Germinal center (tissue), 1 donor: ENCODE data around the gene BDKRB1.

Source experiments
- DNase-seq: peaks from one replicate; pipeline ENCODE4 v3.0.0; 2012; ENCODE audit warnings: mixed read lengths, low spot score

The BDKRB1 gene

GRCh38 chr14:96261772-96262655, 6.0 kb downstream of the BDKRB1 start:
- DNase-seq: no peak

DNA sequence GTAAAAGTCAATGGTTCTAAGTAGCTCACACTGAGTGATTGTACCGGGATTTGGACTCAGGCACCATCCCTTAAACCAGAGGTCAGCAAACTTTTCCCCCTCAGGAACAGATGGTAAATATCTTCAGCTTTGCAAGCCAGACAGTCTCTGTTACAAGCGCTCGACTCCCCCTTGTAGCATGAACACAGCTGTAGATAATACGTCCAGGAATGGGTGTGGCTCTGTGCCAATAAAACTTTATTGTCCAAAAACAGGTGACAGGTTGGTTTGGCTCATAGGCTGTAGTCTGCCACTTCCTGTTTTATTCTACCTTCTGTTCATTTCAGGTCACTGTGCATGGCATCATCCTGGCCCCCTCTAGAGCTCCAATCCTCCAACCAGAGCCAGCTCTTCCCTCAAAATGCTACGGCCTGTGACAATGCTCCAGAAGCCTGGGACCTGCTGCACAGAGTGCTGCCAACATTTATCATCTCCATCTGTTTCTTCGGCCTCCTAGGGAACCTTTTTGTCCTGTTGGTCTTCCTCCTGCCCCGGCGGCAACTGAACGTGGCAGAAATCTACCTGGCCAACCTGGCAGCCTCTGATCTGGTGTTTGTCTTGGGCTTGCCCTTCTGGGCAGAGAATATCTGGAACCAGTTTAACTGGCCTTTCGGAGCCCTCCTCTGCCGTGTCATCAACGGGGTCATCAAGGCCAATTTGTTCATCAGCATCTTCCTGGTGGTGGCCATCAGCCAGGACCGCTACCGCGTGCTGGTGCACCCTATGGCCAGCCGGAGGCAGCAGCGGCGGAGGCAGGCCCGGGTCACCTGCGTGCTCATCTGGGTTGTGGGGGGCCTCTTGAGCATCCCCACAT, 7.6 kb downstream of the BDKRB1 start:
- DNase-seq: no peak

DNA sequence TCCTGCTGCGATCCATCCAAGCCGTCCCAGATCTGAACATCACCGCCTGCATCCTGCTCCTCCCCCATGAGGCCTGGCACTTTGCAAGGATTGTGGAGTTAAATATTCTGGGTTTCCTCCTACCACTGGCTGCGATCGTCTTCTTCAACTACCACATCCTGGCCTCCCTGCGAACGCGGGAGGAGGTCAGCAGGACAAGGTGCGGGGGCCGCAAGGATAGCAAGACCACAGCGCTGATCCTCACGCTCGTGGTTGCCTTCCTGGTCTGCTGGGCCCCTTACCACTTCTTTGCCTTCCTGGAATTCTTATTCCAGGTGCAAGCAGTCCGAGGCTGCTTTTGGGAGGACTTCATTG, 8.2 kb downstream of the BDKRB1 start:
- DNase-seq: no peak

DNA sequence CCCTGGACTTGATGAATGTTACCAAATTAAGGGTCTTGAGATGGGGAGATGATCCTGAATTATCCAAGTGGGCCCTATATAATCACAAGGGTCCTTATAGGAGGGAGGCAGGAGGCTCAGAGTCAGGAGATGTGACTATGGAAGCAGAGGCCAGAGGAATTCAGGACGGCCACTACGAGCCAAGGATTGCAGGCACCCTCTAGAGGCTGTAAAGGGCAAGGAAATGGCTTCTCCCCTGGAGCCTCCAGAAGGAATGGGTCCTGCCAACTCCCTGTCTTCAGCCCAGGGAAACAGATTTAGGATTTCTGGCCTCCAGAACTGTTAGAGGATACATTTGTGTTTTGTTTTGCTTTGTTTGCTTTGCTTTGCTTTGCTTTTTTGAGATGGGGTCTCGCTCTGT, 8.8 kb downstream of the BDKRB1 start:
- DNase-seq: no peak

DNA sequence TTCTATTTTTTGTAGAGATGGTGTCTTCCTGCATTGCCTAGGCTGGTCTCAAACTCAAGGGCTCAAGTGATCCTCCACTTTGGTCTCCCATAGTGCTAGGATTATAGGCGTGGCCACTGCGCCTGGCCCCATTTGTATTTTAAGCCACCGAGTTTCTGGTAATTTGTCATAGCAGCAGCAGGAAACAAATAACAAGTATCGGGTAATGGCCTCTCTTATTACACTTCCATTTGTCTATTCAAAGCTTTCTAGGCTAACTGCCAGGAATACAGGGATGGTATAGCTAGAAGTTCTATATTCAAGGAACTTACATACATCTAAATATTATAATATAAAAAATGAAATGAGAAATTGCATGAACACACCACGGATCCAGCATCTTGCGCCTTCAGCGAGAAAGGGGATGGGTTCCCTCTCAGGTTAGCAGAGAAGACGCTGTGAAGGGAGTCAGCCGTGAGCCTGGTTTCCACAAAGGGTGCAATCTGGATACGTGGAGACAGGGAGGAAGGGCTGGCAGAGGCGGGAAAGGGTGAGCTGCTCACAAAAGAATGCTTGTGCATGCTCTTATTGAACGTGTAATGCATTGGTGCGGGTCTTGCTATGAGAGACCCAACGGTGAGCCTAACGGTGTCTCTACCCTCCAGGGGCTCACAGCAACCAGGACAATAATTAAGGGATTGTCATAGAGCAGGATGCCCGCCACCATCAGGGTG, 9.5 kb downstream of the BDKRB1 start:
- no peak for DNase-seq

GRCh38 chr14:96267336-96267735, 11.3 kb downstream of the BDKRB1 start:
- DNase-seq: no peak

GRCh38 chr14:96267916-96268315, 11.9 kb downstream of the BDKRB1 start:
- DNase-seq: no peak

- no peak for DNase-seq
Observed at GRCh38 chr14:96268431-96269358, 12.7 kb downstream of the BDKRB1 start.

DNA sequence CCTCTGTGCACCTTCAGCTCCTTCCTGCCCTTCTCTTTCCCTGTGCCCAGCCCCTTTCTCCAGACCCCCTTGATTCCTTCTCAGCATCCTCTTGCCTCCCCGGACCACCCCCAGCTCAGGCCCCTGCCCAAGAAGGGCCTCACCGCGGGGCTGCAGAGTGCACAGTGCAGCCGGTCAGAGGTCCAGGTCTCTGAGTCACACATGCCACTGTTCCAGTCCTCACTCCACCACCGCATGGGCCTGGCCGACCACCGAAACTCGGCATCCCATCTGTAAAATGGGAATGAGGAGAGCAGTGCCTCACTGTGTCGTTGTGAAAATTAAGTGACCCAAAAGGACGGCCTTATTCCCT, 13.3 kb downstream of the BDKRB1 start:
- no peak for DNase-seq

- no peak for DNase-seq
Observed at GRCh38 chr14:96270565-96271420, 14.8 kb downstream of the BDKRB1 start.

- no peak for DNase-seq
Observed at GRCh38 chr14:96271421-96271762, 15.4 kb downstream of the BDKRB1 start.

GRCh38 chr14:96272777-96273473, 16.9 kb downstream of the BDKRB1 start:
- no peak for DNase-seq

- no peak for DNase-seq
Observed at GRCh38 chr14:96273629-96274028, 17.6 kb downstream of the BDKRB1 start.

- DNase-seq: no peak
Observed at GRCh38 chr14:96274122-96274521, 18.1 kb downstream of the BDKRB1 start.

GRCh38 chr14:96274543-96274942, 18.5 kb downstream of the BDKRB1 start:
- DNase-seq: no peak

GRCh38 chr14:96275177-96276112, 19.4 kb downstream of the BDKRB1 start:
- DNase-seq: peak; percentile 69

DNA sequence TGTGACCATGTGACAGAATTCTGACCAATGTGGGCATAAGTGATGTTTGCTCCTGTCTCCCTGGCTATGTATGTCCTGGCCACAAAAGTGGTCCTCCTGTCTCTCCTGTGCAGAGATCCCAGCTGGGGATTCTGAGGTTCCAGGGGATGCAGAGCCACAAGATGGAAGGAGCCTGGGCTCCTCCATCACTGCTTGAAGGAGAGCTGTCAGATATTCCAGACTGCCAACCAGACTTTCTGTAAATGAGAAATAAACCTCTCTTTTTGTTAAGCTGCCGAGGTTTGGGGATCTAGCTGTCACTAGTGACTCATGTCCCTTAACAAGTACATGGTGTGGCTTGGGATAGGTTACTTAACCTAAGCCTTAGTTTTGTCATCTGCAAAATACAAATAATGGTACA, 21.9 kb downstream of the BDKRB1 start:
- no peak for DNase-seq

- DNase-seq: no peak
Observed at GRCh38 chr14:96279564-96279963, 23.6 kb downstream of the BDKRB1 start.

GRCh38 chr14:96280104-96280503, 24.1 kb downstream of the BDKRB1 start:
- no peak for DNase-seq
